Stimulated activated naive B cell treated with anti-CD40 and anti-IgM and Interleukin-4, amounts not matched to agents 10 μg/mL and 1 μg/mL and 100 μg/mL, for 72 hours (primary cell): Measurements from ENCODE around the gene ATG5.
"Not testable (repeated sequence)": the region's sequence is repeated elsewhere in the genome, so short reads cannot be mapped to it uniquely, and the experiment has no call there.

Experiments
- ATAC-seq, 2 donors: fragments of 150-1000 bp; cut with Tn5 transposase; replicated peaks; 2 replicates each; pipeline ENCODE4 v1.10.0; 2021; ENCODE audit warnings: moderate library complexity in 1 of 2
- DNase-seq: peaks from one replicate; pipeline ENCODE4 v3.0.0; 2021
- H3K27ac Mint-ChIP-seq: one replicate; pipeline ENCODE4 v1.8.0; 2022; ENCODE audit warnings: mild to moderate bottlenecking, mixed read lengths
- H3K27me3 Mint-ChIP-seq, 2 donors: one replicate each; pipeline ENCODE4 v1.8.0; 2022; ENCODE audit warnings: mixed read lengths in 2 of 2
- H3K36me3 Mint-ChIP-seq, 2 donors: one replicate each; pipeline ENCODE4 v1.8.0; 2022; ENCODE audit warnings: mixed read lengths in 2 of 2, mild to moderate bottlenecking in 1 of 2
- H3K4me1 Mint-ChIP-seq, 2 donors: one replicate each; pipeline ENCODE4 v1.8.0; 2022; ENCODE audit warnings: mixed read lengths in 2 of 2, mild to moderate bottlenecking in 1 of 2
- H3K4me3 Mint-ChIP-seq, 2 donors: one replicate each; pipeline ENCODE4 v1.8.0; 2022; ENCODE audit warnings: mild to moderate bottlenecking in 2 of 2, mixed read lengths in 2 of 2, moderate library complexity in 1 of 2
- H3K9me3 Mint-ChIP-seq, 2 donors: one replicate each; pipeline ENCODE4 v1.8.0; 2022; ENCODE audit warnings: mixed read lengths in 2 of 2, mild to moderate bottlenecking in 1 of 2

Gene ATG5

DNA sequence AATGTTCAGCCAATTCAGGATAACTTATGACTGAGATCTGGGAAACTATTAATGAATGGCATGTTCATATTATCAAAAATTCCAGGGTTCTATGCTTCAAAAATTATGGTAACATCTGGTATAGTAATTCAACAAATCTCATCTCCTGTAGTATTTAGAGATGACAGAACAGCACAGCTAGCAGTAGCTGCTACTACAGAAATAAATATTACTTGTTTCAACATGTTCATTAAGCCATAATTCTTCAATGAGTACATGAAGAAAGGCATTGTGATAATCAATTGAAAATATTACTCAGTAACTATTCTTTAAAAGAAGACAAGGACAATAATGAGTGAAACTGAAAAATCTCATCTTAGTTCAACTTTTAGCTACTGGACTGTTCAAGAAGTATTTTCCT is 66.8 kb downstream of the ATG5 start:
- Mint-ChIP-seq H3K36me3 (peaks cover 19 to 24% of the 10 kb centered on the region in 2 donors), H3K27ac (no peak overlapping the region), H3K27me3 (no peaks in the 10 kb centered on the region), H3K4me3 (no peak overlapping the region), H3K9me3 (peaks cover 0 to 2% of the 10 kb centered on the region in 2 donors), H3K4me1 (peaks cover 11 to 22% of the 10 kb centered on the region in 2 donors)
- no peak for ATAC-seq
- no peak for DNase-seq

DNA sequence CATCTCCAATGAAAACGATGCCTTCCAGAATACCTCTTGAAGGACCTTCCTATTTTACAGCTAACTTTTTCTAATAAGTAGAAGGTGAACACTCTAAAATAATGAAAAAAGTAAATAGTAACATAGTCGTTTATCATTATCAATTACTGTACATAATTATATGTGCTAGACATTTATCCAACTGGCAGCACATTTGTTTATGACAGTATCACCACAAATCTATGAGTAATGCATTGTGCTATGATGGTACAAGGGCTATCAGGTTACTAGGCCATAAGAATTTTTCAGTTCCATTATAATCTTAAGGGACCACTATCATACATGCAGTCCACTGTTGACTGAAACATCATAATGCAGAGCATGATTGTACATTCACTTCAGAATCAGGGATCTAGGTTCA is 68.4 kb downstream of the ATG5 start:
- Mint-ChIP-seq H3K4me1 (peaks cover 11 to 16% of the 10 kb centered on the region in 2 donors), H3K4me3 (no peak overlapping the region), H3K9me3 (peaks cover 0 to 2% of the 10 kb centered on the region in 2 donors), H3K27ac (no peak overlapping the region), H3K36me3 (peaks cover 10 to 23% of the 10 kb centered on the region in 2 donors), H3K27me3 (no peaks in the 10 kb centered on the region)
- no peak for ATAC-seq
- no peak for DNase-seq

DNA sequence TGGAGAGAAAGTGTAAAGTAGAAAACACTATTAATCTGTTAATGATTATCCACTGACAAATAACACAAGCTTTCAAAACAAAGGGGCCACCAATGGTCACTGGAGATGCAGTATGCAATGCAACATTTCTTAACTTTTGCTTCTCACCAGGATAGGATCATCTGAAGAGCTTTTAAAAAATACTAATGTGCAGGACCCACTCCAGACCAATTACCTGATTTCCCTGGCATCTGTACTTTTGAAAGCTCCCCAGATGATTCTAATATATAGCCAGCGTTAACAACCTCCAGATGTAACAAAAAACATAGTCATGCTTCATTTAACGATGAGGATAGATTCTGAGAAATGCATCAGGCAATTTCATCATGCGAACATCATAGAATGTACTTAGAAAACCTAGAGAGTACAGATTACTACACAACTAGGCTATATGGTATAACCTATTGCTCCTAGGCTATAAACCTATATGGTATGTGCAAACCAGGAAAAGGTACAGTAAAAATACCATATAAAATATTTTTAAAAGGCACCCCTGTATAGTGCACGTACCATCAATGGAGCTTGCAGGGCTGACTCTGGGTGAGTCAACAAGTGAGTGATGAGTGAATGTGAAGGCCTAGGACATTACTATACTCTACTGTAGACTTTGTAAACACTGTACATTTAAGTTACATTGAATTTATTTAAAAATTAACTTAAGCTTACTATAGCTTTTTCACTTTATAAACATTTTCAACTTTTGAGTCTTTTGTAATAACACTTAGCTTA is 69.2 kb downstream of the ATG5 start:
- no peak overlapping the region for H3K4me3 Mint-ChIP-seq
- DNase-seq = no peak

DNA sequence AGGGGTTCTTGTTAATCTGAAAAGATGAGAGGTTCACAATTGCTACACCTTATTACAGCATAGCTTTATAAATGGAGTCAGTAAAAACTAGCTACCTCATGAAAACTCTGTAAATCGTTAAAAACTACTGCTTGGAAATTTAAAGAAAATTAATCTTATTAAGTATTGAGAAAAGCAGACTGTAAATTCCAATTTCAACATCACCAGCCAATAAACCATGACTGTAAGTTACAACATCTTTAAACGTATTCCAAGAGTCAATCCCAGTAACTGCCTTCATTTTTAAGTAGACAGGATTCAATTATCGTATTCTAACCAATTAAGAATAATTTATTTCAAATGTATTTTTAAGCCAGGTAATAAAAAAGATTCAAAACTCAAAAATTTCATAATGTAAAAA is 70.3 kb downstream of the ATG5 start:
- peaks cover 10 to 13% of the 10 kb centered on the region in 2 donors for H3K4me1 Mint-ChIP-seq
- H3K36me3 Mint-ChIP-seq = peaks cover 10 to 11% of the 10 kb centered on the region in 2 donors
- DNase-seq (no peak), ATAC-seq (no peak)
- no peak overlapping the region for H3K27ac Mint-ChIP-seq
- peaks cover 0 to 2% of the 10 kb centered on the region in 2 donors for H3K9me3 Mint-ChIP-seq
- no peak overlapping the region for H3K4me3 Mint-ChIP-seq
- H3K27me3 Mint-ChIP-seq = no peaks in the 10 kb centered on the region

More for the DNA sequence above, 69.2 kb downstream of the ATG5 start:
- peaks cover 11 to 12% of the 10 kb centered on the region in 2 donors for H3K4me1 Mint-ChIP-seq
- ATAC-seq = no peak
- peaks cover 0 to 2% of the 10 kb centered on the region in 2 donors for H3K9me3 Mint-ChIP-seq
- H3K27ac Mint-ChIP-seq = no peak overlapping the region
- H3K36me3 Mint-ChIP-seq = peaks cover 11 to 19% of the 10 kb centered on the region in 2 donors
- H3K27me3 Mint-ChIP-seq = no peaks in the 10 kb centered on the region

DNA sequence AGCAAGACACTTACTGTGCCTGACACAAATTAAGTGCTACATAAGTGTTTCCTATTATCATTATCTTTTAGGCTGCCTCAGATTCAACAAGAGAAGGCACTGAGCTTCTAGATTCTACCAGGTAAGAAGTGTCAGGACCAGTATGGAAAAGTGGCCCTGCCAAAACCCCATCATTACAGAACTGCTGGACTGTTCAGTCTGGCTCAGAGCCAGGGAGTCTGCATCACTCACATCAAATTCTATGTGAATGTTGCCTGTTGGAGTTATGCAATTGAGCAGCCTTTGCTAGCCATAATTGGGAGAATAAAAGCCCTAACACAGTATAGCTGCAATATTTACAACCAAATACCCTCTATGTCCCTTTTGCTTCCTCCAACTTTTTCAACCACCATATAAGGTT is 70.9 kb downstream of the ATG5 start:
- ATAC-seq (no peak), DNase-seq (no peak)
- Mint-ChIP-seq H3K27me3 (no peaks in the 10 kb centered on the region), H3K9me3 (no peaks in the 10 kb centered on the region), H3K36me3 (peaks cover 7% of the 10 kb centered on the region in 2 donors), H3K4me3 (no peak overlapping the region), H3K27ac (no peak overlapping the region), H3K4me1 (peaks cover 10 to 11% of the 10 kb centered on the region in 2 donors)

DNA sequence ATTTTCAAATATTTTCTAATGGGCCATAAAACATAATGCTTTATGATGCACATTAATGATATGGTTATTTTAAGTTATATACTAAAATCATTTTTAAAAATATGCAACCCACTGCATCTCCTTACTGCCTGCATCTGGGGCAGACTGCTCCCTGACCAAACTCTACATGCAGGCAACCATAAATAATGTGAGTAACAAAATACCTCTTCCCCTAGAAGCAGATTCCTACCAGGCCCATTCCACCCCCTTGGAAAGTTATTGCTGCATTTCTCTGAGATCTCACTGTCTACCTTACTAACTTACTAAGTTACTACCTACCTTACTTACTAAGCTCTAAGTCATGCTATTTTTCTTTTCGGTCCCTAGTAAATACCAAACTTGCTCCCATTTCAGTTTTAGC is 71.8 kb downstream of the ATG5 start:
- Mint-ChIP-seq H3K27me3 (no peaks in the 10 kb centered on the region), H3K4me3 (no peak overlapping the region), H3K4me1 (peaks cover 6 to 8% of the 10 kb centered on the region in 2 donors), H3K9me3 (no peaks in the 10 kb centered on the region), H3K27ac (no peak overlapping the region), H3K36me3 (peaks cover 3 to 4% of the 10 kb centered on the region in 2 donors)
- ATAC-seq (no peak), DNase-seq (no peak)

DNA sequence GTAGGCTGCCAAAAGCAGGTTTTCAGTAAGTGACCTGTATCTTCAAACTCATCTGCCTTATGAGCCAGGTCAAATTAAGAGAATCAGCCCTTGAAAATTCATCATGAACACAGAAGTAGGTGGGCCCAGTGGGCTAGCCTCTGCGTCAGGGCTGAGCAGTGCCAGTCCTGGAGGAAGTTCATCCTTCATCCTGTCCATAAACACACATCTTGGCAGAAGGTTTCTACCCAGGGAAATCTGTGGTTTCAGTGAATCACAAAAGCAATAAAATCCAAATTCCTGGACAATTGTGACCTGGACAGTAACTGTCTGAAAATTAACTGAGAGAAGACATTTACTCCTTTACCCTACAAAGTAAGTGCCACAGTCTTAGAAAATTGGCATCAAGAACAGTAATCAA is 72.4 kb downstream of the ATG5 start:
- DNase-seq (no peak), ATAC-seq (no peak)
- Mint-ChIP-seq H3K36me3 (peaks cover 3 to 4% of the 10 kb centered on the region in 2 donors), H3K4me3 (no peak overlapping the region), H3K27ac (no peak overlapping the region), H3K9me3 (no peaks in the 10 kb centered on the region), H3K27me3 (no peaks in the 10 kb centered on the region), H3K4me1 (peaks cover 6 to 8% of the 10 kb centered on the region in 2 donors)

DNA sequence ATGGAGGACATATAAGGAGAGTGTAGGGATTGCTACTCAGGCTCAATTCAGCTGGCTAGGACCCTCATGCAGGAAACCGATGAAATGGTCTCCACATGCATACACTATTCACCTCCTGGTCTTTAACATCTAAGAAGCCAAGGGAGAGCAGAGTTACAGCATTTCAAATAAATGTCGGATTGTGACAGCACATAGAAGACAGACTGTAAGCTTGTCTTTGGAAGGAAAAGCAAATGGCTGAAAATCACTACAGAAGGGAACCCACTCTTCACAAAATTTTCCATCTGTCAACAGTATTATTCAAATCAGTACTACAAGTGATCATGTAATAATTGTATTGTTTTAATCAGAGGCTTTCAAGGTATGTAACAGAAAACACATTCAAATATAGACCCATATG is 72.9 kb downstream of the ATG5 start:
- Mint-ChIP-seq H3K4me3 (no peak overlapping the region), H3K4me1 (peaks cover 6 to 8% of the 10 kb centered on the region in 2 donors), H3K9me3 (no peaks in the 10 kb centered on the region), H3K27ac (no peak overlapping the region), H3K36me3 (peaks cover 4 to 5% of the 10 kb centered on the region in 2 donors), H3K27me3 (no peaks in the 10 kb centered on the region)
- no peak for ATAC-seq
- DNase-seq = no peak

DNA sequence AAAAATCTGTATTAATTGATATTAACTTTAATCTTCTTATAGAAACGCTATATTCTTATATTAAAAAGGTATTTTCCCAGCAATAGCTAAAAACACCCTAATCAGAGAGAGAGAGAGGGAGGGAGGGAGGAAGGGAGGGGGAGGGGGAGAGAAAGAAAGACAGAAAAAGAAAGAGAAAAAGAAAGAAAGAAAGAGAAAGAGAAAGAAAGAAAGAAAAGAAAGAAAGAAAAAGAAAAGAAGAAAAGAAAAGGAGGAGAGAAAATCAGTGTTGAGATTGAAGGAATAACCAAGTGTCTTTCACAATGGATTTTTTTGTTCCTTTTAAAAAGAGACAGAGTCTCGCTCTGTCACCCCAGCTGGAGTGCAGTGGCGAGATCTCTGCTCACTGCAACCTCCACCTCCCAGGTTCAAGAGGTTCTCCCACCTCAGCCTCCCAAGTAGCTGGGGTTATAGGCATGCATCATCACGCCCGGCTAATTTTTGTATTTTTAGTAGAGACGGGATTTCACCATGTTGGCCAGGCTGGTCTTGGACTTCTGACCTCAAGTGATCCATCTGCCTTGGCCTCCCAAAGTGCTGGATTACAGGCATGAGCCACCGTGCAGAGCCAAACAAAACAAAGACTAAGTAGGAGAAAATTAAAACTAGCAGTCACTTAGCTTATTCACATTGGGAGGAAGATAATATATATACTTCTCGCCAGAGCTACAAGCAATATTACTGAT is 73.9 kb downstream of the ATG5 start:
- DNase-seq, H3K4me3 Mint-ChIP-seq, H3K36me3 Mint-ChIP-seq, H3K9me3 Mint-ChIP-seq, H3K27me3 Mint-ChIP-seq, H3K27ac Mint-ChIP-seq, ATAC-seq: not testable (repeated sequence)
- H3K4me1 Mint-ChIP-seq = peaks cover 6 to 10% of the 10 kb centered on the region in 2 donors

DNA sequence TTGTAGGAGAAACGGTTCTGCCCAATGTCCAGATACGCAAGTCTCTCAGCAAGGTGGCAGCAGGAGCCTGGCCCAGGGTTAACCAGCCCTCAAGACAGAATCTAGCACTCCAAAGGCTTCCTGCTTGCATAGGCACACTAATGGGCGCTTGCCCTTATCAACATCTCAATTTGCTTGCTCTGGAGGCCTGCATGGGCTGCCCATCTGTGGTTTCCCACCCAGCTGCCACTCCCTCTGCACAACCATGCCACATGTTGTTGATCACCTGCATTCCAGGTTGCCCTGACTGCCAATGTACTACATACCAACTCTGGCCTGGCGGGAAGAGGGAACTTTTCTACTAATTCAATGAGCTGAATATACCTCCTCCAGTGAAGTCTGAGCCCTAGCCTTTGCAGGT is 74.6 kb downstream of the ATG5 start:
- Mint-ChIP-seq H3K27me3 (no peaks in the 10 kb centered on the region), H3K36me3 (peaks cover 7 to 13% of the 10 kb centered on the region in 2 donors), H3K4me1 (peaks cover 6 to 10% of the 10 kb centered on the region in 2 donors), H3K27ac (no peak overlapping the region), H3K4me3 (no peak overlapping the region), H3K9me3 (no peaks in the 10 kb centered on the region)
- no peak for ATAC-seq
- no peak for DNase-seq

DNA sequence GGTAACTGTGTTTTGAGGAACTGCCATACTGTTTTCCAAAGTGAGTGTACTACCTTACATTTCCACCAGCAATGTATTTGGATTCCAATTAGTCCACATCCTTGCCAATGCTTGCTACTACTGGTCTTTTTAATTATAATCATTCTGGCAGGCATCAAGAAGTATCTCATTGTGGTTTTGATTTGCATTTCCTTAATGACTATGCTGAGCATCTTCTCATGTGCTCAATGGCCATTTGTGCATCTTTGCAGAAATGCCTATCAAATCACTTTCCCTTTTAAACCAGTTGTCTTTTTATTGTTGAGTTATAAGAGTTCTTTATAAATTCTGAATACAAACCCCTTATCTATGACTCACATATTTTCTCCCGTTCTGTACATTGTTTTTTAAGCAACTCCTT is 75.9 kb downstream of the ATG5 start:
- no peaks in the 10 kb centered on the region for H3K9me3 Mint-ChIP-seq
- H3K36me3 Mint-ChIP-seq = peaks cover 5 to 13% of the 10 kb centered on the region in 2 donors
- H3K4me1 Mint-ChIP-seq = peaks cover 6 to 8% of the 10 kb centered on the region in 2 donors
- no peak overlapping the region for H3K4me3 Mint-ChIP-seq
- no peak for DNase-seq
- no peak overlapping the region for H3K27ac Mint-ChIP-seq
- ATAC-seq = no peak
- no peaks in the 10 kb centered on the region for H3K27me3 Mint-ChIP-seq

DNA sequence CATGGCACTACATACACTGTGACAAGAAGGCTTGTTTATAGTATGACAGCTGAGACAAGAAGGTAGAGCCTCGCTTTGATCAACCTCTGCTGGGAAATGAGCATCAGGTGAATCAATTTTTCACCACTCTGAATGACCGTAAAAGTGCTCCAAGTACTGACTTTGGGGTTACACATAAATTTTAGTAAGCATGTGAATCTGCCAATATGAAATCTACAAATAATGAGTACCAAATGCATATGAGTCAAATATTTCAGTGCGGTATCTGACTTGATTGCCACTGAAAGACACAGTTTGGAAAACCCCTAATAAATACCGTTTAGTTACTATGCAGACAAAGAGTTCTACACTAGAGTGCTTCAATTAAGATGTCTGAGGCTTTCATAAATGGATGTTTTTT is 77.8 kb downstream of the ATG5 start:
- ATAC-seq (no peak), DNase-seq (no peak)
- Mint-ChIP-seq H3K9me3 (no peaks in the 10 kb centered on the region), H3K4me3 (no peak overlapping the region), H3K27ac (no peak overlapping the region), H3K4me1 (peaks cover 6% of the 10 kb centered on the region in 2 donors), H3K27me3 (no peaks in the 10 kb centered on the region), H3K36me3 (peaks cover 16 to 25% of the 10 kb centered on the region in 2 donors)

DNA sequence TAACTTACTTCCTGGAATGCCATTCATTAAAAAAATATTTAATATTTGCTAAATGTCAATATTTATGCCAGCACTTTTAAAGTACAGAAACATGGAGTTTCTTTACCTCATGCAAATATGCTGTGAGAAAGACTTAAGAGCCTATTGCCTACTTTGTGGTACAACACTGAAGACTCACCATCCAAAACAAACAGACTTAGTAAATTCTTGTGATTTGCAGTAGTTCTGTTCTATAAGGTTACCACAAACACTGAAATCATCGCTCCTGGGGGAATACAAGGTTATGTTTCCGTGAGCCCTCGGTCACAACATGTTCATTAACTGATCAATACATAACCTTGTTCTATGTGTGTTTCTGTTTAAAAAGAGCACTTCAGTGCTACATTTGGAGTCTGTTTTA is 78.3 kb downstream of the ATG5 start:
- no peaks in the 10 kb centered on the region for H3K27me3 Mint-ChIP-seq
- H3K27ac Mint-ChIP-seq = no peak overlapping the region
- H3K36me3 Mint-ChIP-seq = peaks cover 17 to 25% of the 10 kb centered on the region in 2 donors
- no peak for ATAC-seq
- H3K4me1 Mint-ChIP-seq = peaks cover 6% of the 10 kb centered on the region in 2 donors
- DNase-seq = no peak
- H3K4me3 Mint-ChIP-seq = no peak overlapping the region
- peaks cover 0 to under 1% of the 10 kb centered on the region in 2 donors for H3K9me3 Mint-ChIP-seq

DNA sequence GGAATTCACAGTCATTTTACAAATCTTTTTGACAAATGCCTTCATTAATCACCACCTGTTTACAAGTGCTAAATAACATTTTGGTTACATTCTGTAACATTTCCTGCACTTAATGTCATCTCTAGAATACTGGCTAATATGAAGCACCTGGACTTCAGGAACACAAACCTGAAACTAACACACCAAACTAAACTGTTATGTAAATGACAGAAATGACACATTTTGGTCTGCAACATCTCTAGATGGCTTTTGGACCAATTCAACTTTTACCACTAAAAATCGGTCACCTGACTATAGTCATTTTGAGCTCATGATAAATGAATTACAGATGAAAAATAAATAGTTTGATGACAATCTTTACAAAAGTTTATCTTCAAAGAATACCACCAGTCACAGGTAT is 80.6 kb downstream of the ATG5 start:
- DNase-seq (no peak), ATAC-seq (no peak)
- Mint-ChIP-seq H3K36me3 (peaks cover 30 to 36% of the 10 kb centered on the region in 2 donors), H3K9me3 (peaks cover 3 to 4% of the 10 kb centered on the region in 2 donors), H3K4me1 (peaks cover 0 to 2% of the 10 kb centered on the region in 2 donors), H3K27me3 (no peaks in the 10 kb centered on the region), H3K27ac (no peak overlapping the region), H3K4me3 (no peak overlapping the region)

DNA sequence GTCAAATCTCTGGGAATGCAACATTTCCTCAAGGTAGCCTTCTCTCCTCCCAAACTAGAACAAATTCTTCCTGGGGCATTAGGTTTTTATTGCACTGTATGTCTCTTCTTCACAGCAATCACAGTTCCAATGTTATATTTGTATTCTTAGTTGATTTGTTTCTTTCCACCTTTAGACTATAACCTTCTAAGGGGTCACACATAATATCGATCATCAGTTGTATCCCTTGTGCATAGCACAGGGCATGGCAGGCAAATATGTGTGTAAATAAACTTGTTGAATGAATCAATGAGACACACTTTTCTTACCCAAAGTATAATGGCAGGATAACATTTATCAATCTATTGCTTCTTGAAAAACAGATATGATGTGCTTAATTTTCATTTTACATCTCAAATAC is 81.0 kb downstream of the ATG5 start:
- H3K4me3 Mint-ChIP-seq = no peak overlapping the region

More for the DNA sequence above, 81.0 kb downstream of the ATG5 start:
- no peak for ATAC-seq
- Mint-ChIP-seq H3K4me1 (peaks cover 0 to 2% of the 10 kb centered on the region in 2 donors), H3K27ac (no peak overlapping the region), H3K27me3 (no peaks in the 10 kb centered on the region), H3K36me3 (peaks cover 30 to 36% of the 10 kb centered on the region in 2 donors), H3K9me3 (peaks cover 3 to 4% of the 10 kb centered on the region in 2 donors)
- no peak for DNase-seq
